Peyer's patch (tissue), 4 donors: ENCODE data around the gene WDR19.
"Not testable (repeated sequence)": the region's sequence is repeated elsewhere in the genome, so short reads cannot be mapped to it uniquely, and the experiment has no call there.

Source experiments
- CTCF ChIP-seq, 6 experiments: fragments of 450-650 bp in 4 of 6; fragments of 200-600 bp in 2 of 6; sonication (generic) in 1 of 6; IDR thresholded peaks; one replicate each; pipeline ENCODE4 v1.5.1; 2017 to 2019; ENCODE audit warnings: antibody characterized with exemption in 6 of 6, mild to moderate bottlenecking in 3 of 6, moderate library complexity in 1 of 6
- POLR2A ChIP-seq, 2 donors: fragments of 450-650 bp; IDR thresholded peaks; one replicate each; pipeline ENCODE4 v1.5.1; 2017; ENCODE audit warnings: antibody characterized with exemption in 2 of 2, mild to moderate bottlenecking in 2 of 2, moderate library complexity in 2 of 2

GRCh38 chr4:39292433-39292832 lies 110.1 kb downstream of the WDR19 start:
- TF ChIP-seq CTCF, POLR2A (IDR thresholded peaks at IDR 0.05): not testable (repeated sequence)
